Measurements from ENCODE around the gene ECHDC3.

DNA sequence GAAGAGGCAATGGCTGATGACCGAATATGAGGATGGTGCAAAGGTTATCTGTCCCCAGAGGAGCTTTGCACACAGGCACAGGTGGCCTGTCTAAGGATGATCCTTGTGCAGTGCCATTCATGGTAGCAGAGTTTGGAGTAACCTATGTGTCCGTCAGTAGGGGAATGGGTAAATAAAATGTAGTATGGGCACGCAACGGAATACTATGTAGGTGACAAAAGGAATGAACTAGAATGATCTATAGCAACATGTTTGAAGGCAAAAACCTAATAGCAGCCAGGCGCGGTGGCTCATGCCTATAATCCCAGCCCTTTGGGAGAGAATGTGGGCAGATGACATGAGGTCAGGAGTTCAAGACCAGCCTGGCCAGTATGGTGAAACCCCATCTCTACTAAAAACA is 41.6 kb upstream of the ECHDC3 start:
- no peak for TF ChIP-seq EZH2phosphoT487 (IDR thresholded peaks at IDR 0.05; ENCODE audit: borderline replicate concordance)
- TF ChIP-seq, protein P1, sequence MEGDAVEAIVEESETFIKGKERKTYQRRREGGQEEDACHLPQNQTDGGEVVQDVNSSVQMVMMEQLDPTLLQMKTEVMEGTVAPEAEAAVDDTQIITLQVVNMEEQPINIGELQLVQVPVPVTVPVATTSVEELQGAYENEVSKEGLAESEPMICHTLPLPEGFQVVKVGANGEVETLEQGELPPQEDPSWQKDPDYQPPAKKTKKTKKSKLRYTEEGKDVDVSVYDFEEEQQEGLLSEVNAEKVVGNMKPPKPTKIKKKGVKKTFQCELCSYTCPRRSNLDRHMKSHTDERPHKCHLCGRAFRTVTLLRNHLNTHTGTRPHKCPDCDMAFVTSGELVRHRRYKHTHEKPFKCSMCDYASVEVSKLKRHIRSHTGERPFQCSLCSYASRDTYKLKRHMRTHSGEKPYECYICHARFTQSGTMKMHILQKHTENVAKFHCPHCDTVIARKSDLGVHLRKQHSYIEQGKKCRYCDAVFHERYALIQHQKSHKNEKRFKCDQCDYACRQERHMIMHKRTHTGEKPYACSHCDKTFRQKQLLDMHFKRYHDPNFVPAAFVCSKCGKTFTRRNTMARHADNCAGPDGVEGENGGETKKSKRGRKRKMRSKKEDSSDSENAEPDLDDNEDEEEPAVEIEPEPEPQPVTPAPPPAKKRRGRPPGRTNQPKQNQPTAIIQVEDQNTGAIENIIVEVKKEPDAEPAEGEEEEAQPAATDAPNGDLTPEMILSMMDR (conservative IDR thresholded peaks at IDR 0.05; ENCODE audit: low read length), result no peak

Data from Loucy (cell line).